ENCODE results near the gene ADARB2.

ADARB2 gene

GRCh38 chr10:1301143-1301542 lies 436.2 kb downstream of the ADARB2 start:
- TF ChIP-seq HDGF (IDR thresholded peaks at IDR 0.05; ENCODE audit: borderline replicate concordance) (no peak), NFRKB (IDR thresholded peaks at IDR 0.05) (no peak), FOXK2 (IDR thresholded peaks at IDR 0.05) (no peak), FOXA1 (IDR thresholded peaks at IDR 0.05) (no peak), PKNOX1 (IDR thresholded peaks at IDR 0.05) (no peak), SUZ12 (IDR thresholded peaks at IDR 0.05) (no peak), TARDBP (IDR thresholded peaks at IDR 0.05) (no peak), SP1 (IDR thresholded peaks at IDR 0.05) (no peak)
- CTCF ChIA-PET: no interaction called here
- POLR2A ChIA-PET: no interaction called here
- DNase-seq (ENCODE audit: extremely low spot score): no peak

DNA sequence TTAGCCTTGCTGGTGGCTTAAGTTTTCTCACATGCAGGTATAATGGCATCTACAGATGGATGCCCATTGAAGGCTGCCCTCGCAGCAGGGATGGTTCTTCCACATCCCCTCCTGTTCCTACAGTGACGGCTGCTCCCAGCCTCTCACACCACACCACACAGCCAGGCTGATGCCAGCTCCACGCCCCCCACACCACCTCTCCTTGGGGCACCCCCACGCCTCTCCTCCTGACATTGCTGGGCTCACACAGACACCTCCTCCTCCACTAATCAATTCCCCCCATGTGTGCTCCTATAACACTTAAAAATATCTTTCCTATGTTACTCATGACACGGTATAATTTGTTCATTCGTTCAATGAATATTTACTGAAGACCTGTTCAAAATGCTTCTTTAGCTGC lies 437.1 kb downstream of the ADARB2 start:
- POLR2A ChIA-PET: no interaction called here
- CTCF ChIA-PET: no interaction called here
- DNase-seq (ENCODE audit: extremely low spot score): no peak
- TF ChIP-seq ZNF384 (IDR thresholded peaks at IDR 0.05) (no peak), FOXA1 (IDR thresholded peaks at IDR 0.05) (no peak), HDGF (IDR thresholded peaks at IDR 0.05; ENCODE audit: borderline replicate concordance) (no peak)

DNA sequence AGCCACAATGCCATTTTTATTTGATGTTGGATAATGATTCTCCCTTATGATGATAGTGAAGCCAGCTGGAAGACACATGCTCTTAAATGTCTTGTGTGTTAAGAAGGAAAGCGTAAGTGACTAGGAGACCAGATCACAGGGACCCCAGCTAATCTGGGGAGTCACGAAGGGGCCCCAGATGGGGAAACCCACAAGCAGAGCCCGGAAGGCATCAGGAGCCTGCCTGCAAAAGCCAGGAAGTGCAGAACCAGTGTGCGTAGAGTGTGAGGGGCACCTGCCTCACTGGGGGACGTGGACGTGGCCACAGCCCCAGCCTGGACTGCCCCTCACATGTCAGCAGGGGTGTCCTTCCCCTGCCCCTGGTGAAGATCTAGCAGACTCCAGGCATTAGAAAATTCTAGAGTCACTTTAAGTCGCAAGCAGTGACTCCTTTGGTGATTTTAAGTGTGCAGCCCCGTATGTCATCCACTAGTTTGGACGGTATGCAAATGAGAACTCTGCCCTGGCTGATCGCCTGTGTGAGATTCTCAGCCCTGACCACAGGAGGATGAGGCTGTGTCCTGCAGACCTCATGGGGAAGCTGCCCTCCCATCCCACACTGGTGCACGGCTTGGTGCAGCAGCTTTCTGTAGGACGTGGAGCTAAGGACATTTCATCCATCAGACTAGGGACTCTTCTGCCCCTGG lies 438.1 kb downstream of the ADARB2 start:
- DNase-seq (ENCODE audit: extremely low spot score): no peak
- POLR2A ChIA-PET: no interaction called here
- CTCF ChIA-PET: no interaction called here
- TF ChIP-seq HDGF (IDR thresholded peaks at IDR 0.05; ENCODE audit: borderline replicate concordance) (no peak), SP1 (IDR thresholded peaks at IDR 0.05) (no peak), ZNF384 (IDR thresholded peaks at IDR 0.05) (no peak), LEF1 (IDR thresholded peaks at IDR 0.05; ENCODE audit: borderline replicate concordance) (no peak)

DNA sequence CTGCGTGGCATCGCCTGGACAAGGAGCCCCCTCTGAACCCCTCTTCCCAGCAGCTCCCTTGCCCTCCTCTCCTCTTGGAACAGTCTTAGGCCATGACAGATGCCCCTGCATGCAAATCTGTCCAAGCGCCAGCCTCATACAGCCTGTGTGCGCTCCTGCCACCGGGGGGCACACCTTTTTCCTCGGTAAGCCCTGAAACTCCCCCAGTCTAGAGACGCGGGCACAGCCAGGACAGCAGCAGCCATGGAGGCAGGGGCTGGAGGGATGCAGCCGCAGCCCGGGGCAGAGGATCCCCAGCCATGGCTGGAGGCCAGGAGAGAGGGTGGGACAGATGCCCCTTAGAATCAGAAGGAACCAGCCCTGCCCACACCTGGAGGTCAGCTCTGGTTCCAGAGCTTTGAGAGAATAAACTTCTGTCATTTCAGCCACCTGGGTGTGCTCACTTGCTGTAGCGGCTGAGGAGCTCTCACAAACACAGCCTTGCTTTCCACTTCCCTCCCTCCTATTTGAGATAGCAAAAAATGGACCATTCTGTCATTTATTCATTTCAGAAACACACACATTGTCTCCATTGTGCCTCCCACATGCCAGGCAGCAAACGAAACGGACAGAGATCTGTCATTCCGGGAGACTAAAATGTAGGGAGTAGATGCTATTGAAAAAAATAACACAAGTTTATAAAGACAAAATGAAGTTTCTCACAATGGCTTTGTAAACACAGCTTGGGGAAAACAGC lies 439.6 kb downstream of the ADARB2 start:
- POLR2A ChIA-PET: no interaction called here
- CTCF ChIA-PET: no interaction called here
- TF ChIP-seq ARNT (IDR thresholded peaks at IDR 0.05) (no peak), SUZ12 (IDR thresholded peaks at IDR 0.05) (no peak), LEF1 (IDR thresholded peaks at IDR 0.05; ENCODE audit: borderline replicate concordance) (no peak), PKNOX1 (IDR thresholded peaks at IDR 0.05) (no peak), HDGF (IDR thresholded peaks at IDR 0.05; ENCODE audit: borderline replicate concordance) (no peak), BHLHE40 (IDR thresholded peaks at IDR 0.05; ENCODE audit: borderline replicate concordance) (no peak), FOXK2 (IDR thresholded peaks at IDR 0.05) (no peak), L3MBTL2 (conservative IDR thresholded peaks at IDR 0.05) (no peak), ZNF384 (IDR thresholded peaks at IDR 0.05) (no peak), NFRKB (IDR thresholded peaks at IDR 0.05) (no peak), ELF4 (IDR thresholded peaks at IDR 0.05) (no peak), FOXM1 (IDR thresholded peaks at IDR 0.05; ENCODE audit: borderline replicate concordance) (no peak)
- DNase-seq (ENCODE audit: extremely low spot score): no peak

- CTCF ChIA-PET: no interaction called here
- POLR2A ChIA-PET: no interaction called here
- DNase-seq (ENCODE audit: extremely low spot score): no peak
- no peak for TF ChIP-seq SP1 (IDR thresholded peaks at IDR 0.05)
- TF ChIP-seq SUZ12 (IDR thresholded peaks at IDR 0.05): no peak
- no peak for TF ChIP-seq HDGF (IDR thresholded peaks at IDR 0.05; ENCODE audit: borderline replicate concordance)
- no peak for TF ChIP-seq ARNT (IDR thresholded peaks at IDR 0.05)
- no peak for TF ChIP-seq L3MBTL2 (conservative IDR thresholded peaks at IDR 0.05)
- no peak for TF ChIP-seq TARDBP (IDR thresholded peaks at IDR 0.05)
- TF ChIP-seq ZNF384 (IDR thresholded peaks at IDR 0.05): no peak
- TF ChIP-seq ELF4 (IDR thresholded peaks at IDR 0.05): no peak
- no peak for TF ChIP-seq PKNOX1 (IDR thresholded peaks at IDR 0.05)
- TF ChIP-seq FOXK2 (IDR thresholded peaks at IDR 0.05): no peak
- TF ChIP-seq FOXA1 (IDR thresholded peaks at IDR 0.05): no peak
Observed at GRCh38 chr10:1295756-1296480, 441.4 kb downstream of the ADARB2 start.

DNA sequence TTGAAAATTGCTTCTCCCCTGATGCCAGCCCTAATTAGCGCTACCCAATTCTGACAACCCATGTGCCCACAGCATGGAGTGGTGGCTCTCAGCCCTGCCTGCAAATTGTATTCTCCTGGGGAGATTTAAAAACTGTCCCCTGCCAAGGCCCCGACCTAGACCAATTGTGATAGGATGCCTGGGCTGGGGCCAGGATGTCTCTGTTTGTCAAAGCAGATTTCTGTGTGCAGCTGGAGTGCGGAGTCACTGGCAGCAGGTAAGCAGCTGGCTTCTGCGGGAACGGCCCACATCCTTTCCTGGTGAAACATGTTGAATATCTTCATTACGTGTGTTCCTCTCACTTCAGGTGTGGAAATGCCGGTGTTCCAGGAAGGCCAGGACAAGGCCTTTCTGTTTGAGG lies 442.6 kb downstream of the ADARB2 start:
- no peak for TF ChIP-seq BHLHE40 (IDR thresholded peaks at IDR 0.05; ENCODE audit: borderline replicate concordance)
- TF ChIP-seq LEF1 (IDR thresholded peaks at IDR 0.05; ENCODE audit: borderline replicate concordance): no peak
- TF ChIP-seq ARNT (IDR thresholded peaks at IDR 0.05): no peak
- no peak for TF ChIP-seq SP1 (IDR thresholded peaks at IDR 0.05)
- TF ChIP-seq FOXK2 (IDR thresholded peaks at IDR 0.05): no peak
- TF ChIP-seq ZNF384 (IDR thresholded peaks at IDR 0.05): no peak
- no peak for TF ChIP-seq TARDBP (IDR thresholded peaks at IDR 0.05)
- no peak for TF ChIP-seq FOXA1 (IDR thresholded peaks at IDR 0.05)
- no peak for TF ChIP-seq FOXM1 (IDR thresholded peaks at IDR 0.05; ENCODE audit: borderline replicate concordance)
- TF ChIP-seq SUZ12 (IDR thresholded peaks at IDR 0.05): no peak
- TF ChIP-seq NFRKB (IDR thresholded peaks at IDR 0.05): no peak
- no peak for TF ChIP-seq ELF4 (IDR thresholded peaks at IDR 0.05)
- CTCF ChIA-PET: no interaction called here
- POLR2A ChIA-PET: no interaction called here
- DNase-seq (ENCODE audit: extremely low spot score): no peak

Measured in HEK293T (cell line).